ENCODE data around the gene NEK2. TPM values are rescaled to one million over a fixed set of nuclear protein-coding genes. Genes with fewer than 3 reads are reported as not detected.

Gene NEK2
- total RNA-seq, 3 donors from 2014 or later (not counting 1 experiment from before 2014, with no cell fraction given) = 0.78 to 1.0 (median 0.99) TPM

DNA sequence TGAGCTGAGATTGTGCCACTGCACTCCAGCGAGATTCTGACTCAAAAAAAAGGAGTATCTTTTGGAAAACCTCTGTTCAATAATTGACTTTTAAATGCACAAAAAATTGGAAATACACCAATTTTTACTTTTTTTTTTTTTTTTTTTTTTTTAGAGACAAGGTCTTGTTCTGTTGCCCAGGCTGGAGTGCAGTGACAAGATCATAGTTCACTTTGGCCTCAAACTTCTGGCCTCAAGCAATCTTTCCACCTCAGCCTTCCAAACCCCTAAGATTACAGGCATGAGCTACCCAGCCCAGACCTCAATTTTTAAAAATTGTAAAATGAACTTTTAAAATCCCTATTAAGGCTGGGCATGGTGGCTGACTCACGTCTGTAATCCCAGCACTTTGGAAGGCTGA is 30.8 kb downstream of the NEK2 start:
- Mint-ChIP-seq H3K4me1 (peaks cover 9 to 16% of the 10 kb centered on the region in 2 donors), H3K4me3 (no peak overlapping the region), H3K27me3 (ENCODE audit: low read depth in 2 of 2) (peaks cover 3 to 9% of the 10 kb centered on the region in 2 donors), H3K27ac (no peak overlapping the region), H3K36me3 (no peaks in the 10 kb centered on the region), H3K9me3 (no peaks in the 10 kb centered on the region)
- 100% methylated on average over 2 of the region's 2 CpGs for WGBS (ENCODE audit: insufficient coverage)
- Histone ChIP-seq H3K9me3 (ENCODE audit: control insufficient read depth, insufficient read depth, low read length) (no peaks in the 10 kb centered on the region), H3K4me1 (ENCODE audit: control insufficient read depth, insufficient read depth, low read length) (peaks cover 16% of the 10 kb centered on the region), H3K27ac (ENCODE audit: low read length) (no peak overlapping the region), H3K36me3 (ENCODE audit: control insufficient read depth, insufficient read depth, low read length) (no peaks in the 10 kb centered on the region), H3K4me3 (ENCODE audit: low read length) (no peak overlapping the region), H3K27me3 (ENCODE audit: control insufficient read depth, insufficient read depth, low read length) (no peaks in the 10 kb centered on the region)
- ATAC-seq = no peak
- TF ChIP-seq, protein P1, sequence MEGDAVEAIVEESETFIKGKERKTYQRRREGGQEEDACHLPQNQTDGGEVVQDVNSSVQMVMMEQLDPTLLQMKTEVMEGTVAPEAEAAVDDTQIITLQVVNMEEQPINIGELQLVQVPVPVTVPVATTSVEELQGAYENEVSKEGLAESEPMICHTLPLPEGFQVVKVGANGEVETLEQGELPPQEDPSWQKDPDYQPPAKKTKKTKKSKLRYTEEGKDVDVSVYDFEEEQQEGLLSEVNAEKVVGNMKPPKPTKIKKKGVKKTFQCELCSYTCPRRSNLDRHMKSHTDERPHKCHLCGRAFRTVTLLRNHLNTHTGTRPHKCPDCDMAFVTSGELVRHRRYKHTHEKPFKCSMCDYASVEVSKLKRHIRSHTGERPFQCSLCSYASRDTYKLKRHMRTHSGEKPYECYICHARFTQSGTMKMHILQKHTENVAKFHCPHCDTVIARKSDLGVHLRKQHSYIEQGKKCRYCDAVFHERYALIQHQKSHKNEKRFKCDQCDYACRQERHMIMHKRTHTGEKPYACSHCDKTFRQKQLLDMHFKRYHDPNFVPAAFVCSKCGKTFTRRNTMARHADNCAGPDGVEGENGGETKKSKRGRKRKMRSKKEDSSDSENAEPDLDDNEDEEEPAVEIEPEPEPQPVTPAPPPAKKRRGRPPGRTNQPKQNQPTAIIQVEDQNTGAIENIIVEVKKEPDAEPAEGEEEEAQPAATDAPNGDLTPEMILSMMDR (IDR thresholded peaks at IDR 0.05) = no peak
- intact Hi-C loops (cut with micrococcal nuclease) = no loop called here
- no peak for DNase-seq

- H3K4me3 Mint-ChIP-seq = peak overlapping the region; percentile 55
- peaks cover 3 to 9% of the 10 kb centered on the region in 2 donors for H3K27me3 Mint-ChIP-seq (ENCODE audit: low read depth in 2 of 2)
- 23% methylated on average over 16 of the region's 20 CpGs for WGBS (ENCODE audit: insufficient coverage)
- peak; percentile 45 to 73 (median 57) for ATAC-seq
- H3K27ac ChIP-seq (ENCODE audit: low read length) = no peak overlapping the region
- H3K27me3 ChIP-seq (ENCODE audit: control insufficient read depth, insufficient read depth, low read length) = no peaks in the 10 kb centered on the region
- H3K4me1 ChIP-seq (ENCODE audit: control insufficient read depth, insufficient read depth, low read length) = peaks cover 16% of the 10 kb centered on the region
- H3K9me3 Mint-ChIP-seq = no peaks in the 10 kb centered on the region
- intact Hi-C loops (cut with micrococcal nuclease) = no loop called here
- H3K36me3 ChIP-seq (ENCODE audit: control insufficient read depth, insufficient read depth, low read length) = no peaks in the 10 kb centered on the region
- no peak overlapping the region for H3K4me3 ChIP-seq (ENCODE audit: low read length)
- TF ChIP-seq, protein P1 (IDR thresholded peaks at IDR 0.05) = no peak
- no peaks in the 10 kb centered on the region for H3K36me3 Mint-ChIP-seq
- peak in 1 of 2 donors; percentile 51 for DNase-seq
- H3K9me3 ChIP-seq (ENCODE audit: control insufficient read depth, insufficient read depth, low read length) = no peaks in the 10 kb centered on the region
- peaks cover 9 to 16% of the 10 kb centered on the region in 2 donors for H3K4me1 Mint-ChIP-seq
- peak overlapping the region in 1 of 2 donors; percentile 27 for H3K27ac Mint-ChIP-seq
Observed at GRCh38 chr1:211643324-211644212, 31.9 kb downstream of the NEK2 start.

DNA sequence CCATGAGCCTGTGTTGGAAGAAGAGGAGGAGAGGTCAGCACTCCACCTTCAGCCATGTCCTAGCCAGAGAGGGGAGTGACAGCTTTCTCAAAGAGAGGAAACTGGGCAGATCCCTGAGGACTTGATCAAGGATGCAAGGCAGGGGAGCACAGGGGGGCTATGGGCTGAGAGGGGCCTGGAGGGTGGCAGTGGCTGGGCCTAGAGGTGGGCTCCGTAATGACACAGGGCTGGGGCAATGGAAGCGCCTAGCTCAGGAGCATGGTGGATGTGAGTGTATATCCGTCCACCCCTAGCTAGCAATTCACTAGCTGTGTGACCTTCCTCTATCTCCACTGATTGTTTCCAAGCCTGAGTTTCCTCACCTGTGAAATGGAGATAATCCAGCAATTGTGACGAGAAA is 32.6 kb downstream of the NEK2 start:
- no peak for DNase-seq
- intact Hi-C loops (cut with micrococcal nuclease) = no loop called here
- no peaks in the 10 kb centered on the region for H3K9me3 Mint-ChIP-seq

More for the DNA sequence above, 32.6 kb downstream of the NEK2 start:
- ATAC-seq = no peak
- Mint-ChIP-seq H3K4me3 (peak overlapping the region; percentile 13), H3K27me3 (ENCODE audit: low read depth in 2 of 2) (peaks cover 3 to 9% of the 10 kb centered on the region in 2 donors), H3K36me3 (no peaks in the 10 kb centered on the region), H3K4me1 (peaks cover 9 to 16% of the 10 kb centered on the region in 2 donors), H3K27ac (no peak overlapping the region)
- Histone ChIP-seq H3K4me1 (ENCODE audit: control insufficient read depth, insufficient read depth, low read length) (peaks cover 16% of the 10 kb centered on the region), H3K9me3 (ENCODE audit: control insufficient read depth, insufficient read depth, low read length) (no peaks in the 10 kb centered on the region), H3K36me3 (ENCODE audit: control insufficient read depth, insufficient read depth, low read length) (no peaks in the 10 kb centered on the region), H3K27me3 (ENCODE audit: control insufficient read depth, insufficient read depth, low read length) (no peaks in the 10 kb centered on the region), H3K27ac (ENCODE audit: low read length) (no peak overlapping the region), H3K4me3 (ENCODE audit: low read length) (no peak overlapping the region)
- TF ChIP-seq, protein P1 (IDR thresholded peaks at IDR 0.05) = no peak
- WGBS (ENCODE audit: insufficient coverage) = 90% methylated on average over 3 of the region's 4 CpGs
